Stomach (tissue), 4 donors: ENCODE measurements around the gene PLCB1.

Experiments
- CTCF ChIP-seq, 7 experiments: fragments of 450-650 bp in 4 of 7; fragments of 200-600 bp in 3 of 7; sonication (generic) in 3 of 7; IDR thresholded peaks; one replicate each; pipeline ENCODE4 v1.5.1; 2016 to 2019; ENCODE audit warnings: antibody characterized with exemption in 7 of 7, control low read depth in 2 of 7, mild to moderate bottlenecking in 1 of 7
- EP300 ChIP-seq: sonication (generic); formaldehyde crosslinking; IDR thresholded peaks from one replicate; pipeline ENCODE4 v1.6.1; 2017; ENCODE audit warnings: antibody characterized with exemption
- POLR2A ChIP-seq, 4 donors: fragments of 450-650 bp; IDR thresholded peaks; one replicate each; pipeline ENCODE4 v1.6.1; 2016; ENCODE audit warnings: antibody characterized with exemption in 4 of 4, control low read depth in 2 of 4, mild to moderate bottlenecking in 1 of 4, moderate library complexity in 1 of 4
- POLR2AphosphoS5 ChIP-seq, 3 donors: sonication (generic); formaldehyde crosslinking; IDR thresholded peaks; one replicate each; pipeline ENCODE4 v1.6.1; 2016; ENCODE audit warnings: antibody characterized with exemption in 3 of 3

GRCh38 chr20:8438748-8439147, 306.7 kb downstream of the PLCB1 start:
- TF ChIP-seq CTCF (IDR thresholded peaks at IDR 0.05) (no peak), POLR2AphosphoS5 (IDR thresholded peaks at IDR 0.05) (no peak), EP300 (no peak), POLR2A (IDR thresholded peaks at IDR 0.05) (no peak)
